T-helper 9 cell (primary cell): Measurements from ENCODE around the gene SLC4A5.
"Not testable (repeated sequence)": the region's sequence is repeated elsewhere in the genome, so short reads cannot be mapped to it uniquely, and the experiment has no call there.

Experiments
- DNase-seq: peaks from one replicate; pipeline ENCODE4 v3.0.0-alpha.2; 2020

The SLC4A5 gene

DNA sequence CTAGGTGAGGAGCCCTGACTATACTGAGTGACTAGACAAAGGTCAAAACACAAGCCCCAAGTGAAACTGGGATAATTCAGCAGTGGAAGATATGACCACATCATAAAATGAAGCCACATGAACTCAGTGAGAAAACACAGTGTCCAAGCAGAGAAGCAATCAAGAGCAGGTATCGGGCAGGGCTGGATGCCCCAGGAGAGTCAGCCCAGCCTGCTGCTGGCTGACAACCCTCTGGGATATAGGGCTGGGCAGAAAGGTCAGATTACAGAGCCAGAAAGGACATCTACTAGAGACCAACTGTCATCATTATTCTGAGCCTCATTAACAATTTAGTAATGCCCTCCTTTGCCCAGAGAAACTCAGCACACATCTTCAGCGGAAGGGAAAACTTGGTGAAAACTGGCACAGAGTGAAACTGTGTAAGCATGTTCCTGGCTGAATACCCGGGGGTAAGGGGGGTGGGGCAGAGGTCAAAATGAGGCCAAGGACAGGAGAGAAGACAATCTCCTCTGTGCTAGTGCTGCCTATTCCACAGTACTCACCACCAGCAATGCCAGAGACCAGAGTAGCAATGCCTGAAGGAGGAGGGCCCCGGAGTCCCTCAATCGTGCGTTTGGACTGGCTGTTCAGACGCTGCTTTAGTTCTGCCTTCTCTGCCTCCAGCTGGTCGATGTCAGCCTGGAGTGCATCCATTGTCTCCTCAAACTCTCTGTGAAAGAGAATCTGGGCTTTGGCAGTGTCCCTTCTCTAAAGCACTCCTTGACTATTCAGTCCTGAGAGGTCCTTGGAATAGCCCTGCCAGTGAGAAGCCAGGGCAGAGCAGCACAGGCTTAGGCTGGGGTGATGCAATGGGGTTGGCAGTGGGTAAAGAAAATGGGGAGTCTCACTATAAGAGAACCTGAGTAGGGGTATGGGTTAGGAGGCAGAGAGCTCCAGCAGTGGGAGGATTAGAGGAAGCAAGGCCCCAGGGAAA is 21.6 kb upstream of the SLC4A5 start:
- no peak for DNase-seq

DNA sequence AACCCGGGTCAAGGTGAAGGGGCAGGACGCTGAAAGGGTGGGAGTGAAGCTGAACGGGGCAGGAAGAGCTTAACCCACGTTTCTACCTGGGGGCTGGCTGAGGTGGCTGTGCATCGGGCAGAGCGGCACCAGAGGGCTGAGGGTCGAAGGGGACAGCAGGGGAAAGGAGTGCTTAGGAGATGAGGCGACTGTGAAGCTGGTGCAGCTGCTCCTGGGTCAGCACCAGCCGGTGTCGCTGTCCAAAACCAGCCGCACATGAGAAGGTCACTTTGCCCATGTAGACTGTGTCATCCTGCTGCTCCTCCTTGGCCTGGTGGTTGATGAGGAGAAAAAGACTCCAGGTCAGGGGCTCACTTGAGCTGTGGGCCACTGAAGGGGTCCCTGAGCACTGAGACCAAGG is 18.1 kb upstream of the SLC4A5 start:
- no peak for DNase-seq

DNA sequence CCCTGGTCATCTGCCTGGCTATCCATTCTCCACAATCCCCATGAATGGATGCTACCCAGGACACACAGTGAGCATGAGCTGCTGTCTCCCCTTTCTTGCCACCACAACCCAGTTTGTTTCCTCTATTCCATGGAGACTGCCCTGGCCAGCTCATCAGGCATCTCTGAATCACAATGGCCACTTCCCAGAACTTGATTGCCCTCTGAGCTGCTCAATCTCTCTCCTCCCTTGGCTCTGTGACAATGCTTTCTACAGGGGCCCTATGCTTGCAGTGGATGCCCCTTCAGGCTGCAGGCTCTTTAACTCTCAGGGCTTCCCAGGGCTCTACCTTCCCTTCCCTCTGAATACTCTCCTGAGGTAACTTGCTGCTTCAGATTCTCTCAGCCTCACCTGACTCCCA is 14.4 kb upstream of the SLC4A5 start:
- DNase-seq = no peak

DNA sequence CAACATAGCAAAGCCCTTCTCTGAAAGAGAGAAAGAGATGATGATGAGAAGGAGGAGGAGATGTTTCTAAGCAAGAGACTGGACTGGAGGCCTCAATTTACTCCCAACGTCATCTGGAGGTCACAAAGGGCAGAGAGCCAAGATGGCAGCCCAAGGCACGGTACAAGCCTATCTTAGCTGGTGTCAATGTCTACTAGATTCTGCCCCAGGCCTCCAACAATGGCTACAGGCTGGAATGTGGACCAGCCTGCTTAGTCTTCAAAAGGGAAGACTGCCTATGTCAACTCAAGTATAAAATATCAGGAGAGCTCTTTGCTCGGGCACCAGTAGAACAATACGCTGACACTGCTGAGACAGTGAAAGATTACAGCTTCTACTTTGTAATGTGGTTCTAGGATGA is 6.7 kb upstream of the SLC4A5 start:
- DNase-seq = no peak

DNA sequence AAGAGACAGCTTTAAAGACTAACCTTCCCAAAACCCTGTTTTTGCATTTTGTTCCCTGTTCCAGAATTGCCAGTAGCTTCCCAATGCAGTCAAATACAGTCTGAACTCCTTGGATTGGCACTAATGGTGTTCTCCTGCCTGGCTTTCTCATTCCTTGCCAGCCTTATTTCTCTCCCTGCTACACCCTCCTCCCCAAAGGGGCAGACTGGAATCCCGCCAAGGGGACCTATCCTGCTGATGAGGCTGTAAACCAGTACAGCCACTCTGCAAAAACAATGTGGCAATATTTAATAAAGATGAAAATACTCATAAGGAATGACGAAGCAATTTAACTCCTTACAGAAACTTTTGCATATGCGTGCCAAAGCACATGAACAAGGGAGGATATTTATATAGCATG is 4.5 kb upstream of the SLC4A5 start:
- no peak for DNase-seq

DNA sequence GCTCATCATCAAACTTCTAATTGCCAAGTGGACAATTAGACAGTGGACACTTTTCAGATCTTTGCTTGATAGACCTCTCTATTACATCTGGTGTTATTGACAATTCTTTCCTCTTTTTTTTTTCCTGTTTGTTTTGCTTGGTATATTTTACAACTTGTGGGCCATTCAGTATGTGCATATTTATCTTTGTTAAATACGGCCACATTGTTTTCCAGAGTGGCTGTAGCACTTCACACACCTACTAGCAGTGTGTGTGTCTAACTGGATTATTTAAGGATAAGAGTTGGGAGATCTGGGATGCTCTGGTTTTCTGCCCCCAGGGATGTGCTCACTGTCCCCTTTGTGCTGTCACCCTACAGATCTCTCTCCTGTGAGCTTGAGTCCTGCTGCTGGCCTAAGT is 4.1 kb upstream of the SLC4A5 start:
- DNase-seq = no peak

DNA sequence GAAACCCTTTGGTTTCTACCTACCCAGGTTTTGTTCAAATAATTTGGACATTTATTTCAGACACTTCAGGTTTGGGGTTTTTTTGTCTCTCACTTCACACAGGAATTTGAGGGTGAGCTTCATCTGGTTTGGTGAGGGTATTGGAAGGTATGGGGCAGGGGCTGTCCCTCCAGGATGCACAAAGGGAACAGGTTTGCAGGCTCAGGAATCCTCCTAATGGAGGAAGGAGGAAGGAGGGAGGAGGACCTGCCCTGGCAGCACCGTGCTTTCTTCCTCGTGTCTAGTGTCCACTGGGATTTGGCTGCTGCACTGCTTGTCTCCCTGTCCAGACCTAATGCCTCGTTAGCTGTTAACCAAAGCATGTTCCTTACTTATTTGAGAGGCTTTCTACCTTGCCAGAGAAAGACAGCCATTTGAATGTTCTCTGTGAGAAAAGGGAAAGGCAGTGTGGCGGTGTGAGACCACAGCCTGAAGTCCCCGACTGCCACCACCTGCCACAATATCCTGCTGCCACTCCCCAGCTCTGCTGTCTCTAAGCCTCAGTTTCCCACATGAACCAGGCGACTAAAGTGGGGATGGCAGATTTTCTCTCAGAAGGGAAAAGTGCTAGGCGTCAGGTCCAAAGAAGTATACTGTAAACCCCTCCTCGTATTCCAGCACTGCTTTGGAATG is 2.2 kb upstream of the SLC4A5 start:
- DNase-seq = no peak

DNA sequence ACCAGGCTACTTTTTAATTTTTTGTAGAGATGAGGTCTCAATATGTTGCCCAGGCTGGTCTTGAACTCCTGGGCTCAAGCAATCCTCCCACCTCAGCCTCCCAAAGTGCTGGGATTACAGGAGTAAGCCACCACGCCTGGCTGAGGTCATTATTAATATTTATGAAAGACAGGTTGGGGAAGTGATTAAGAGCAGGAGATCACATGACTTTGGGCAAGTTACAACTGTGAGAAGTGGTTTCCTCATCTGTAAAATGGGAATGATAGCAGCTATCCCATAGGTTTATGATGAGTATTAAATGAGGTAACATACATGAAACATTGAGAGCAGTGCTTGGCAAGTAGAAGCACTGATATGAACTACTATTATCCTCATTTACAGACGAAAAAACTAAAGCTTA is 7.0 kb downstream of the SLC4A5 start:
- not testable (repeated sequence) for DNase-seq

DNA sequence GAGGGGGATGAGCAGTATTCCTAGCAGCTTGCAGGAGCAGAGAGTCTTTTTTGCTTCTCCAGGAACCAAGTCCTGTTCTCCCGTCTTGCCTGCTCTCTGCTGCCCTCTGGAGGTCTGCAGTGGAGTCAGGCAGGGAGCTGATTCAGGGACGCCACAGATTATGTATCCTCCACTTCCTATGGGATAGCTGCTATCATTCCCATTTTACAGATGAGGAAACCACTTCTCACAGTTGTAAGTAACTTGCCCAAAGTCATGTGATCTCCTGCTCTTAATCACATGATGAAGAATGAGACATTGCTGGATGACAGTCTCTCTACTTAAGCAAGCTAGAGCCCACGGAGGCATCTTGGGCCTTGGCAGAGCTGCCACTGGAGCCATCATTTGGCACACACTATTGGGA is 8.3 kb downstream of the SLC4A5 start:
- peak; percentile 82 for DNase-seq

DNA sequence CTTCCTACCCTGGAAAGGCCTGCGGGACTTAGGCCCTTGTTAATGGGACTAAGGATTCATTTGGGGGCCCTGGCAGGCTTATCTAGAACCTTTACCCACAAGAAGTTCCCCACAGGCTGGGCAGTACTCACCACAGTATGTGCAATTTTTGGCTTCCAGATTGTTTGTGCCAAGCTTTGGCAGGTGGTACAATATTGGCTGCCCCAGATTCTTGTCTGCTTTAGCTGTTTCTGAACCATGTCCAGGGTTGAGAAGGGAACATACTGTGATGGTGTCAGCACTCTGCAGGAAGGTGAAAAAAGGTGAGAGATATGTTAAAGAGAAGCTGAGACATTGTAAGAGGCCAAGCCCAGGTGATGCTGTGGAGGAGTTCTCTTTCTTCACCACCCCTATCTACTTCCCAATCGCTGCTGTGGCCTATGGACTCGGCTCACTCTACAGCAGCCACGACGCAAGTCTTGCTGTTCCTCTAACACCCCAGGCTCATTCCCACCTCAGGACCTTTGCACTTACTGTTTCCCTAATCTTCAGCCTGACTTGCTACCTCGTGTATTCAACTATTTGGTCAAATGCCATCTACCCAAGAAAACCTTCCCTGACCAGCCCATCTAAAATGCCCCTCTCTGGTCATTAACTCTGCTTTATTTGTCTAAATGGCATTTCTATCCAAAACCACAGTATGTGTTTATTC is 9.2 kb downstream of the SLC4A5 start:
- DNase-seq = no peak

DNA sequence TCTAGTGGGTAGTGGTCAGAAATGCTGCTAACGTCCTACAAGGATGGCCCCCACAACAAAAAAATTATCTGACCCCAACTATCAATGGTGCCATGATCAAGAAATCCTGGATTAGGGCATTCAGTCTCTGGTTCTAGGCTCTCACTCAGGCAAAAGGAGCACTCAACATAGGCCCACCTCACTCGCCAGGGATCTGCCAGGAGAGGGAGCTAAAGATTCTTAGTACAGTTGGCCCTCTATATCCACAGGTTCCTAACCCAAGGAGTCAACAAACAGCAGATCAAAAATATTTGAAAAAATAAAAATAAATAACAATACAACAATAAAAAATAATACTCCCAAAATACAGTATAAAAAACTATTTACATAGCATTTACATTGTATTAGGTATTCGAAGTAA is 10.0 kb downstream of the SLC4A5 start:
- no peak for DNase-seq

DNA sequence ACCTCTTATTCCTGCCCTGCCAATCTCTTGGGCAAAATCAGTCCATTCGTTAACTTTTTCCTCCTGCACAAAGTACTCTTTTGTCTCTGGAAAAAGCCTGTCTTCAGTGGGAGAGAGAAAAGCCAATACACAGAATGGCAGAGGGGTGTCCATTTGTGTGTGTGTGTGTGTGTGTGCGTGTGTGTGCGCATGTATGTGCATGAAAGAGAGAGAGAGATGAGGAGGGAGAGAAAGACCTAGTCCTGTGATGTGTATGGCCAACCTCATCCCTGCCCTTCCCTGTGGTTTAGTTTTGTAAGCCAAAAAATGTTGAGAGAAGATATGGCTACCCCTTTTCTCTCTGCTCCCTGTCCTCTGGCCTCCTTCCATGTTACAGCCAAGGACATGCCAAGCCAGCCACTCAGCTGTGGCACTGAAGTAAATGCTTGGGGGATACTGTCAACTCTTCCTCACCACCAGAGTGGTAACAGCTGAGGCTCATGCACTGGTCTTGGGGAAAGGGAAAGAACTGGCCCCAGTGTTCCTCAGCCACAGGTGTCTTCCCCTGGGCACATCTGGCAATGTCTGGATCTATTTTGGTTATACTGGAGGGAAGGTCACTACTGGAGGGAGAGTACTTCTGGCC is 10.6 kb downstream of the SLC4A5 start:
- no peak for DNase-seq

DNA sequence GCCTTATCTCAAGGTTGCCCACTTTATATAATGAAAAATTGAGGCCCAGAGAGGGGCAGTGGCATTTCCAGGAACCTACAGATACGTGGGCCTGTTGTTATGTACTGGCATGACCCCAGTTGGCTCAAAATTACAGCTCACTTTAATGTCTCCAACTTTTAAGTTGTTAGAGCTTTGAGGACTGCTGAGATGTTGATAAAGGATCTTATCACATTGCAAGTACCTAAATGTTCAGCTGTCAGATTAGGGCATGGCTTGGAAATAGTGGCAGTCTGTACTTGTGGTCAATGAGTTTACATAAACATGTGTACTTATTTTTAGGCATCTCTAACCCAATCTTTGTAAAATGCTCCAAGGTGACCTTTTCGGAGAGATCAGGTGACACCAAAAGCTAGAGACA is 14.6 kb downstream of the SLC4A5 start:
- no peak for DNase-seq

DNA sequence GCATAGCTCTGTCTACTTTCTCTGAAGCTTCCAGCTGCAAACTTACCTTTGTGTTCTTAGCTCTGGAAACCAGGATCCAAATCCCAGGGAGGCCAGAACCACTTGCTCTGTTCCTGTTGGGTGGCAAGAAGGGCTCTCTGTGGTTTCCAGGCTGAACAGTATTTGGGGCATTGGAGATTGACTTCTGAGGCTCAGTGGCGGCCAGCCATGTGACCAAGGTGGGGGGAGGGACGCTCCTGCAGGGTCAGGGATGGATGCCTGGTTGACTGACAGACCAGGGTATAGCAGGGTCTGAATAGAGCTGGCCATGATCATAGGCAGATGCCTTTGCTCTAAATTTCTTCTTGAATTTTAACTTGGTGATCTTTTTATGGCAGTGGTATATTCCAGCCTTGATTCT is 15.1 kb downstream of the SLC4A5 start:
- no peak for DNase-seq

DNA sequence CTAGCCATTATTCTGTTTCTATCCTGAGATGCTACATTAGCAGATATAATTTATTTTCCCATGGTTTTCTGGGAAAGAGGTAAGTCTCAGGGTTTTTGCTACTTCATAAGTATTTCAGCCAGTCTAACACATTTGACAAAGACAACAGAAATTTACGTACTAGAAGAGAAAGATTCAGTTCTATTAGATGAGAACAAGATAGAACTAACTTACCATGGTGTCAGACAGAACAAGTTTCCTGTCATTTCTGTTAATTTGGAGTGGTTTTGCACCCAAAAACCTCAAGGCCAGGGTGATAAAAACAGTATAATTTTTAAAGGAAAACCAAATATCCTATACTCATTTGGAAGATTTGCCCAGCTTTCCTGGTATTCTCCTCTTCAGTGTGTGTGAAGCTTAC is 15.6 kb downstream of the SLC4A5 start:
- no peak for DNase-seq

DNA sequence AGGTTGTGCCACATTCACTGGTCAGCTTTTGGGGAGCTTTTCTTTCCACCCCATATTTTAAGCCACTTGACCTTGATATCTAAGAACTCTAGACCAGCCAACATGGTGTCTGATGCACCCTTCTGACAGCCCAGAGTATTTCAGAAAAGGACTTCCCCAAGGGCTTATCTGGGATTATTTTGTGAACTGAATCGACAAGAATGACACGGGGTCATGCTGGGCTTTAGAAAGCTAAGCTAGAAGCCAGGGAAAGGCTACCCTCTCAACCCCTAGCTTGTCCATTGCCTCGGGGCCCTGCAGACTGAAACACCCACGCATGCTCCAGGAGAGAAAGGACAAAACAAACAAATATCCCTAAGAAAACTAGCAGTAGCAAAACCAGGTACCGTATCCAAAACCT is 16.0 kb downstream of the SLC4A5 start:
- DNase-seq = no peak

DNA sequence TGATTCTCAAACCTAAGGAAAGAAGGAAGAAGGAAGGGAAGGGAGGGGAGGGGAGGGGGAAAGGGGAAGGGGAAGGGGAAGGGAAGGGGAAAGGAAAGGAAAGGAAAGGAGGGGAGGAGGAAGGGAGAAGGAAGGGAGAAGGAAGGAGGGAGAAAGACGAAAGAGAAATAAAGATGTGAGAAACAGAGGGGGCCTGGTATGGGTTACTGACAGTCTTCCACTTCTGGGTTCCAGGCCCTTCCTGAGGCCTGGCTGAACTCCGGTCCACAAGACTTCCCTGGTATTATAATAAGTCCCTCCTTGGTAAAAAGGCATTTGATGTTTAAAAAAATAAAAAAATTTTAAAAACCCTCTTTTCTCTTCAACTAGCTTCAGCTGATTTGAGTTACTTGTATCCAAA is 17.4 kb downstream of the SLC4A5 start:
- no peak for DNase-seq

DNA sequence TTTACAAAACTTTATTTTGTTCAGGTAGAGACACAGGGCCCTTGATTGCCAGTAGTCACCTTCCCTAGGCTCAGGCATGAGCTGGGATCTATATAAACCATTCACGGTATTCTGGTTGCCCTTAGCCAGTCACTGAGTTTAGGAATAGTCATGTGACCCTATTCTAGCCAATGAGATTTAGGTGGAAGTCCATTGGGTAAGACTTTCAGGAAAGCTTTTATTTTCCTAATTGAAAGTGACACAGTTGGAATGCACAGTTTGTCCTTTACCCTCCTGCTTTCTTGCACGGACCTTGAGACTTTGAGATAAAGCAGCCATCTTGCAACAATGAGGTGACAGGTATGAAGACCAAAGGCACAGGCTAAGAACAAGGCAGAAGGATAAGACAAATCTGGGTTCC is 21.5 kb downstream of the SLC4A5 start:
- DNase-seq = no peak

DNA sequence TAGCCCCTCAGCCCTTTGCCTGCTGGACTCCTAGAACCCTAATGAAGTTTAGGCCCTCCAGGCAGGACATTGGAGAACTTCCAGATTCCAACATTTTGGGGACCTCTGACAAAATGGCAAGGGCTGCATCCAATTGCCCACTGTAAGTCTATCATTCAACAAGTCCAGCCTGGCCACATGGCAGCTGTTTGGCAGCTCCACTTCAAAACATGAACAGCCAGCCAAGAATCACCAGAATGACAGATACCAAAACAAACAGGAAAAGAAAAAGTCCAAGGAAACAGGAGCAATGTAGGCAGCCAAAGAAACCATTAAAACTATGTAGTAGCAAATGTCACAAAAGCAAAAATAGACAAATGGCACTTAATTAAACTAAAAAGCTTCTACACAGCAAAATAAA is 25.5 kb downstream of the SLC4A5 start:
- DNase-seq = no peak

DNA sequence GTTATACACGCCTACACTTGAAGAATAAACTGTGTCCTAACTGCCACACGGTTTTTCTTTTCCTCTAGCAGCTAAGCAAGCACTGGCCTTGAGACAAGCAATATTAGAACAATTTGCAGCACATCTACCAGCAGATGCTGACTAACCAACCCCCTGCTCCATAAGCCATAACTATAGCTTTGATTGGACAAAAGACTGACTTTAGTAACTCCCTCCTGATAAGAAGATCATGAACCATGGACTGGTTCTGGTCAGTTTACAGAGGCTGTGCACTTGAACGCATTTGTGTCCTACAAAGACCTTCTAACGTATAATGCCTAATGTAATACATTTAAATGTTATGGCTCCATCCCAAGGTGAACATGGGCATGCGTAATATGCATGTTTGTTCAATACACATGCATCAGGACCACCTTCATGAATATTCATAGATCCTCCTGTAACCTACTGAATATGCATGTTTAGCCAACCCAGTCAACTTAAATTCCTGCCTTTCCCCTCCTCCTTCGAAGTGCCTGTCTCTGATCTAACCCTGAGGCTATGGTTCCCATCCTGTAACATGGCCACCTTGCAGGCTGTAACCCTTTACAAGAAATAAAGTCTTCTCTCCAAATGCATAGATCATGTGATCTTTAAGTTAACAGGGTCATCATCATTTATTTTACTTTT is 26.5 kb downstream of the SLC4A5 start:
- DNase-seq = no peak

DNA sequence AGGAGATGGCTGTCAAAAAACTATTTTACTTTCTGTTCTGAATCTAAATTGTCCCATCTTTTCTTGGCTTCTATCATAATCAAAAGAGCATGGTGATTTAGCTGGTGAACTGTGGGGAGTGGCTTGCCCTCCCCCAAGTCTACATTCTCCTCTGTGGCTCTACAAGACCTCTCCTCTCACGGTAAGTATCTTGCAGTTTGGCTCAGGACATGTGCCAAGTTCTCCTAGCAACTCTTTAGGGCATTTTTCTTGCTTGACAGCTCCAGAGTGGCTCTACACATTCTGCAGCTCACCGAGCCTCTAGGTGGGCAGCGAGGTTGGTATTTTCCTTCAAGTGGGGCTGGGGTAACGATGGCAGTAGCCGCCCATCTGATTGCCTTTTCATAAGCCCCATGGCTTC is 29.1 kb downstream of the SLC4A5 start:
- no peak for DNase-seq

DNA sequence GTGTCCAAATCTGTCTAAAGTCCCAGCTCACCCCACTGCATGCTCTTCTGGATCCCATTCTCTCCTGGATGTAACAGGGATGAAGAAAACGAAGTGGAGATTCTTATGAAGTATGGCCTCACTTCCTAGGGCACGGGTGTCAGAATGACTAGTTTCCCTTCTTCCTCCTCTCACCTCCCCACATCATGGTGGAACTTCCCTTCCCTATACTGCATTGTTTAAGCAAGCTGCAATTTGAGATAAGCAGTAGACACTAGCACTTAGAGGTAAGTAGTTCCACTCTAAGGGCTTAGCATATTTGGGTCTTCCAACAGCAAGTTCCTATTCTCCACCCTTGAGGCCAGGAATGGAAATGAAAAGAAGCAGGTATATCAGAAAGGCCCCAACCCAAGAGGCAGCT is 29.7 kb downstream of the SLC4A5 start:
- DNase-seq = no peak

DNA sequence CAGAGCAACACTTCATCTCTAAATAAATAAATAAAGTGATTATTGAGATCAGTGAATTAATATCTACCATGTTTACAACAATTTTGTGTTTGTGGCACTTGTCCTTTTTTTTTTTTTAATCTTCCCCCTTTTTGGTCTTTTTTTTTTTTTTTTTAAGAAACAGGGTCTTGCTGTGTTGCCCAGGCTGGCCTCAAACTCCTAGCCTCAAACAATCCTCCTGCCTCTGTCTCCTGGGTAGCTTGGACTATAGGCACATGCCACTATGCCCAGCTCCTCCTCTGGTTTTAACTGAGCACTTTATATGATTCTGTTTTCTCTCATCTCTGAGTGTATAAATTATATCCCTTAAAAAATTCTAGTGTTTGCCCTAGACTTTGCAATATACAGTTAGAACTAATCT is 30.3 kb downstream of the SLC4A5 start:
- no peak for DNase-seq
